GM19025 (cell line): ENCODE results near the gene PPY.
A peak's percentile ranks its signal among the peaks of the same experiment; 100 is the strongest.
"Not testable (repeated sequence)": the region's sequence is repeated elsewhere in the genome, so short reads cannot be mapped to it uniquely, and the experiment has no call there.

Experiments
- ATAC-seq: cut with Tn5 transposase; IDR thresholded peaks from one replicate; pipeline ENCODE4 v1.9.1; 2021; ENCODE audit warnings: mild to moderate bottlenecking, low read depth, moderate library complexity; ENCODE audit not compliant: unreplicated experiment

Gene PPY

GRCh38 chr17:43907998-43908721, 34.1 kb downstream of the PPY start:
- no peak for ATAC-seq

- no peak for ATAC-seq
Observed at GRCh38 chr17:43907425-43907981, 34.8 kb downstream of the PPY start, which contains the start of gene MPP2. Gene MPP2, minus strand, starts transcription at chr17:43907536. Its CDS starts 3,076 bp downstream, at chr17:43904460.

GRCh38 chr17:43906951-43907424, 35.3 kb downstream of the PPY start:
- no peak for ATAC-seq

GRCh38 chr17:43905985-43906852, 36.1 kb downstream of the PPY start:
- no peak for ATAC-seq

GRCh38 chr17:43905400-43905984, 36.8 kb downstream of the PPY start:
- no peak for ATAC-seq

- no peak for ATAC-seq
Observed at GRCh38 chr17:43901861-43902589, 40.3 kb downstream of the PPY start.

GRCh38 chr17:43900858-43901754, 41.2 kb downstream of the PPY start:
- ATAC-seq: no peak

- peak; percentile 99 for ATAC-seq
Observed at GRCh38 chr17:43900183-43900857, 42.0 kb downstream of the PPY start.

GRCh38 chr17:43898446-43898845, 43.8 kb downstream of the PPY start:
- no peak for ATAC-seq

GRCh38 chr17:43897831-43898230, 44.4 kb downstream of the PPY start:
- no peak for ATAC-seq

GRCh38 chr17:43894494-43894893, 47.8 kb downstream of the PPY start:
- ATAC-seq: not testable (repeated sequence)

GRCh38 chr17:43892647-43892952, 49.7 kb downstream of the PPY start:
- ATAC-seq: no peak

GRCh38 chr17:43891851-43892646, 50.2 kb downstream of the PPY start:
- ATAC-seq: no peak
